Fibroblast of villous mesenchyme (primary cell): ENCODE measurements around the gene PPP1R3D. TPM values are rescaled to one million over a fixed set of nuclear protein-coding genes. Genes with fewer than 3 reads are reported as not detected.
"Not testable (repeated sequence)": the region's sequence is repeated elsewhere in the genome, so short reads cannot be mapped to it uniquely, and the experiment has no call there.

Source experiments
- DNase-seq: peaks from one replicate; pipeline ENCODE4 v3.0.0-alpha.2; 2010; ENCODE audit warnings: low read depth
- H3K4me3 ChIP-seq: 2 replicates; pipeline ENCODE4 v1.5.1; 2011; ENCODE audit warnings: low read depth, mild to moderate bottlenecking, low read length
- total RNA-seq: library from RNA; depleted of rRNA; stranded (reverse); fragments of >200 nt; gene quantifications from 2 replicates; pipeline ENCODE4 v1.2.3, GENCODE V29; 2012
- TF ChIP-seq, protein P1 (sequence below): IDR thresholded peaks from 2 replicates; pipeline ENCODE4 v1.5.1; 2012; ENCODE audit warnings: low read depth, mild to moderate bottlenecking, low read length; ENCODE audit not compliant: insufficient read depth

Gene PPP1R3D
- total RNA-seq, 1 donor = 8.2 TPM

DNA sequence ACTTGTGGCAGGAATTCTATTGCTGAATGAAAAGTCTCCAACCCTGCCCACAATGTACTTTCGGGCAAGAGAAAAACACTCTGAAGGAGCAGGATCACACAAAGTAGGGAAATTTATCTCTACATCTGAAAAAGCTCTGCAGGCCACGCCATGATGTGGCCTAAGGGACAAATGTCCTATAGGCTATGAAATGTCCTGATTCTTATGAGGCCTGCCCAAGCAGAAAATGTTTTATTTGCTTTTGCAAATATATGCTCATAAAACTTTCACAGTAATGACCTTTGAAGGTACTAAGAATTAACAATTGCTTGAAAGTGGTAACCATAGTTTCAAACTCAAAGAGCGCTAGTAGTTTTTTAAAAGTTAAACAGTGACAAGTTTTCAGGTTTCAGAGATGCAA lies 37.6 kb downstream of the PPP1R3D start:
- TF ChIP-seq, protein P1, sequence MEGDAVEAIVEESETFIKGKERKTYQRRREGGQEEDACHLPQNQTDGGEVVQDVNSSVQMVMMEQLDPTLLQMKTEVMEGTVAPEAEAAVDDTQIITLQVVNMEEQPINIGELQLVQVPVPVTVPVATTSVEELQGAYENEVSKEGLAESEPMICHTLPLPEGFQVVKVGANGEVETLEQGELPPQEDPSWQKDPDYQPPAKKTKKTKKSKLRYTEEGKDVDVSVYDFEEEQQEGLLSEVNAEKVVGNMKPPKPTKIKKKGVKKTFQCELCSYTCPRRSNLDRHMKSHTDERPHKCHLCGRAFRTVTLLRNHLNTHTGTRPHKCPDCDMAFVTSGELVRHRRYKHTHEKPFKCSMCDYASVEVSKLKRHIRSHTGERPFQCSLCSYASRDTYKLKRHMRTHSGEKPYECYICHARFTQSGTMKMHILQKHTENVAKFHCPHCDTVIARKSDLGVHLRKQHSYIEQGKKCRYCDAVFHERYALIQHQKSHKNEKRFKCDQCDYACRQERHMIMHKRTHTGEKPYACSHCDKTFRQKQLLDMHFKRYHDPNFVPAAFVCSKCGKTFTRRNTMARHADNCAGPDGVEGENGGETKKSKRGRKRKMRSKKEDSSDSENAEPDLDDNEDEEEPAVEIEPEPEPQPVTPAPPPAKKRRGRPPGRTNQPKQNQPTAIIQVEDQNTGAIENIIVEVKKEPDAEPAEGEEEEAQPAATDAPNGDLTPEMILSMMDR = no peak
- no peak overlapping the region for H3K4me3 ChIP-seq
- DNase-seq = no peak

- TF ChIP-seq, protein P1 = no peak
- no peak overlapping the region for H3K4me3 ChIP-seq
- DNase-seq = no peak
These were observed 44.2 kb downstream of the PPP1R3D start for GRCh38 chr20:59895908-59896307.

- DNase-seq = no peak
- TF ChIP-seq, protein P1 = no peak
- H3K4me3 ChIP-seq = no peak overlapping the region
These were observed 48.5 kb downstream of the PPP1R3D start for GRCh38 chr20:59891581-59891980.

DNA sequence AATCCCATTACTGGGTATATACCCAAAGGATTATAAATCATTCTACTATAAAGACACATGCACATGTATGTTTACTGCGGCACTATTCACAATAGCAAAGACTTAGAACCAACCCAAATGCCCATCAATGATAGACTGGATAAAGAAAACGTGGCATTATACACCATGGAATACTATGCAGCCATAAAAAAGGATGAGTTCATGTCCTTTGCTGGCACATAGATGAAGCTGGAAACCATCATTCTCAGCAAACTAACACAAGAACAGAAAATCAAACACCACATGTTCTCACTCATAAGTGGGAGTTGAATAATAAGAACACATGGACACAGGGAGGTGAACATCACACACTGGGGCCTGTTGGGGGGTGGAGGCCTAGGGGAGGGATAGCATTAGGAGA lies 50.1 kb downstream of the PPP1R3D start:
- H3K4me3 ChIP-seq, DNase-seq: not testable (repeated sequence)

DNA sequence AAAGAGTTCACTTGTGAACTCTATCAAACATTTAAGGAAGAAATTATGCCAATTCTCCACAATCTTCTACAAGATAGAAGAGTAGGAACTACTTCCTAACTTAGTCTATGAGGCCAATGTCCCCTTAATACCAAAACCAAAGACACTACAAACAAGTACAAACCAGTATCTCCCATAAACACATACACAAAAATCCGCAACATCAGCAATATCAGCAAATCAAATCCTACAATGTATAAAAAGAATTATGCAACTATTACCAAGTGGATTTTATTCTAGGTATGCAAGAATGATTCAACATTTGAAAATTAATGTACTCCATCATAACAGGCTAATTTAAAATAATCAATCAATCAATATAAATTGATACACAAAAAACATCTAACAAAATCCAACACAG lies 52.1 kb downstream of the PPP1R3D start:
- TF ChIP-seq, protein P1 = no peak
- H3K4me3 ChIP-seq = no peak overlapping the region
- DNase-seq = no peak

Other genes with a start within 250 kb of the PPP1R3D start
- 1.6 and 3.0 TPM in 2 replicates for gene SYCP2, start 6.7 kb downstream of the PPP1R3D start, total RNA-seq
- gene FAM217B, start 84 bp upstream of the PPP1R3D start, total RNA-seq = 3.9 and 5.6 TPM in 2 replicates
- gene CDH26, start 18.1 kb upstream of the PPP1R3D start, total RNA-seq = 0.32 and 0.86 TPM in 2 replicates